Measurements from ENCODE around the gene SUSD6.

- TF ChIP-seq ESRRA (IDR thresholded peaks at IDR 0.05; ENCODE audit: borderline replicate concordance, low read length), result no peak
- TF ChIP-seq NFE2L2 (conservative IDR thresholded peaks at IDR 0.05; ENCODE audit: low read length), result no peak
Observed at GRCh38 chr14:69650948-69651369, 39.6 kb downstream of the SUSD6 start.
